SK-N-DZ (cell line): ENCODE results near the gene LPAR1.

ENCODE experiments used
- small RNA-seq, 2 experiments: library from RNA; depleted of rRNA; stranded (forward); fragments of <200 nt; gene quantifications; one replicate each; pipeline ENCODE3, GENCODE V24; 2014

LPAR1 gene

Small RNA genes lying within 50 kb of the gene (small RNA-seq; reads per million reads assigned to genes)
- gene RF00019: 0 reads per million in 2 experiments
- gene RNU6-432P: 0 reads per million in 2 experiments
